ENCODE data around the gene MRO.

Gene MRO

GRCh38 chr18:50748243-50749229 is 71.3 kb downstream of the MRO start:
- no peak for ATAC-seq
- TF ChIP-seq CSDC2 (CRISPR knock-in tag; IDR thresholded peaks at IDR 0.05) (no peak), ZFP30 (CRISPR knock-in tag; IDR thresholded peaks at IDR 0.05) (no peak), SNAI2 (CRISPR knock-in tag; IDR thresholded peaks at IDR 0.05) (no peak)

DNA sequence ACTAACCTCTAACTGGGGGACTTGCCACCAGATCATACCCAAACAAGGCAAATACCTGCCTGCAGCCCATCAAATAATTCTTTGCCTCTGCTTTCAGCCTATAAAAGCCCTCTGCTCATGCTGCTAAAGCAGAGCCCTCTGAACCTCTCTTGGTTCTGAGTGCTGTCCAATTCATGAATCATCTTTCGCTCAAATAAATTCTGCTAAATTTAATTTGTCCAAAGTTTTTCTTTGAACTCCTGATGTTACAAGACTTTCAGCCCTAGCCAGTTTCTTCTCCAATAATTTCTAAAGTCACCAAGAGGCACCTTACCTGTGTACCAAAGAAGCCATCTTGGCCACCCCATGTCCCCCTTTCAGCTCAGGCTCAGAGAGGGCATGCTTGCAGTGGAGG is 72.0 kb downstream of the MRO start:
- ATAC-seq, result no peak
- no peak for TF ChIP-seq CSDC2 (CRISPR knock-in tag; IDR thresholded peaks at IDR 0.05)
- no peak for TF ChIP-seq ZNF565 (CRISPR knock-in tag; conservative IDR thresholded peaks at IDR 0.05; ENCODE audit: low read depth)
- TF ChIP-seq, protein P1, sequence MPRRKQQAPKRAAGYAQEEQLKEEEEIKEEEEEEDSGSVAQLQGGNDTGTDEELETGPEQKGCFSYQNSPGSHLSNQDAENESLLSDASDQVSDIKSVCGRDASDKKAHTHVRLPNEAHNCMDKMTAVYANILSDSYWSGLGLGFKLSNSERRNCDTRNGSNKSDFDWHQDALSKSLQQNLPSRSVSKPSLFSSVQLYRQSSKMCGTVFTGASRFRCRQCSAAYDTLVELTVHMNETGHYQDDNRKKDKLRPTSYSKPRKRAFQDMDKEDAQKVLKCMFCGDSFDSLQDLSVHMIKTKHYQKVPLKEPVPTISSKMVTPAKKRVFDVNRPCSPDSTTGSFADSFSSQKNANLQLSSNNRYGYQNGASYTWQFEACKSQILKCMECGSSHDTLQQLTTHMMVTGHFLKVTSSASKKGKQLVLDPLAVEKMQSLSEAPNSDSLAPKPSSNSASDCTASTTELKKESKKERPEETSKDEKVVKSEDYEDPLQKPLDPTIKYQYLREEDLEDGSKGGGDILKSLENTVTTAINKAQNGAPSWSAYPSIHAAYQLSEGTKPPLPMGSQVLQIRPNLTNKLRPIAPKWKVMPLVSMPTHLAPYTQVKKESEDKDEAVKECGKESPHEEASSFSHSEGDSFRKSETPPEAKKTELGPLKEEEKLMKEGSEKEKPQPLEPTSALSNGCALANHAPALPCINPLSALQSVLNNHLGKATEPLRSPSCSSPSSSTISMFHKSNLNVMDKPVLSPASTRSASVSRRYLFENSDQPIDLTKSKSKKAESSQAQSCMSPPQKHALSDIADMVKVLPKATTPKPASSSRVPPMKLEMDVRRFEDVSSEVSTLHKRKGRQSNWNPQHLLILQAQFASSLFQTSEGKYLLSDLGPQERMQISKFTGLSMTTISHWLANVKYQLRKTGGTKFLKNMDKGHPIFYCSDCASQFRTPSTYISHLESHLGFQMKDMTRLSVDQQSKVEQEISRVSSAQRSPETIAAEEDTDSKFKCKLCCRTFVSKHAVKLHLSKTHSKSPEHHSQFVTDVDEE (CRISPR knock-in tag; IDR thresholded peaks at IDR 0.05), result no peak
- TF ChIP-seq ARNTL (CRISPR knock-in tag; IDR thresholded peaks at IDR 0.05; ENCODE audit: borderline replicate concordance, low read depth), result no peak

- TF ChIP-seq ZFP3 (CRISPR knock-in tag; IDR thresholded peaks at IDR 0.05), result no peak
- no peak for TF ChIP-seq SNAI2 (CRISPR knock-in tag; IDR thresholded peaks at IDR 0.05)
- no peak for TF ChIP-seq ARNTL (CRISPR knock-in tag; IDR thresholded peaks at IDR 0.05; ENCODE audit: borderline replicate concordance, low read depth)
- no peak for TF ChIP-seq ZNF8 (CRISPR knock-in tag; IDR thresholded peaks at IDR 0.05)
- no peak for TF ChIP-seq ZNF565 (CRISPR knock-in tag; conservative IDR thresholded peaks at IDR 0.05; ENCODE audit: low read depth)
- no peak for TF ChIP-seq CSRNP3 (CRISPR knock-in tag; IDR thresholded peaks at IDR 0.05)
- no peak for TF ChIP-seq CREB5 (CRISPR knock-in tag; IDR thresholded peaks at IDR 0.05; ENCODE audit: low read depth)
- no peak for TF ChIP-seq TCF4 (CRISPR knock-in tag; IDR thresholded peaks at IDR 0.05; ENCODE audit: borderline replicate concordance)
- no peak for TF ChIP-seq CSDC2 (CRISPR knock-in tag; IDR thresholded peaks at IDR 0.05)
- ATAC-seq, result no peak
These were observed 73.9 kb downstream of the MRO start for GRCh38 chr18:50745945-50746344.
